Adrenal gland (tissue), 19 donors: ENCODE measurements around the gene ADCY5. TPM values are rescaled to one million over a fixed set of nuclear protein-coding genes. Genes with fewer than 3 reads are reported as not detected.

Experiments used
- DNase-seq, 7 donors: peaks; one replicate each; pipeline ENCODE4 v3.0.0-alpha.2; 2019 to 2020
- H3K27ac ChIP-seq, 5 donors: fragments of 200-600 bp; sonication (generic) in 4 of 5; 1 replicate in 3 of 5; 2 replicates in 2 of 5; pipeline versions ENCODE4 v1.5.1 to v1.8.0; 2016 to 2020; ENCODE audit warnings: mild to moderate bottlenecking in 1 of 5
- H3K27me3 ChIP-seq: fragments of 200-600 bp; 2 replicates; pipeline ENCODE4 v1.8.0; 2021
- H3K36me3 ChIP-seq, 2 donors: fragments of 200-600 bp; replicated peaks in 1 of 2; 1 replicate in 1 of 2; 2 replicates in 1 of 2; pipeline versions ENCODE4 v1.5.1 to v1.8.0; 2018 to 2022
- H3K4me1 ChIP-seq, 2 donors: fragments of 200-600 bp; replicated peaks in 1 of 2; 1 replicate in 1 of 2; 2 replicates in 1 of 2; pipeline versions ENCODE4 v1.5.1 to v1.8.0; 2018 to 2021
- H3K4me3 ChIP-seq, 4 donors: fragments of 200-600 bp; sonication (generic) in 3 of 4; one replicate each; pipeline ENCODE4 v1.5.1; 2016 to 2018
- H3K9me3 ChIP-seq, 3 donors: fragments of 200-600 bp; sonication (generic) in 1 of 3; replicated peaks in 1 of 3; 1 replicate in 2 of 3; 2 replicates in 1 of 3; pipeline versions ENCODE4 v1.5.1 to v1.8.0; 2016 to 2021
- POLR2A ChIP-seq, 2 donors: fragments of 450-650 bp; IDR thresholded peaks; one replicate each; pipeline ENCODE4 v1.6.1; 2017; ENCODE audit warnings: antibody characterized with exemption in 2 of 2, mild to moderate bottlenecking in 2 of 2, moderate library complexity in 1 of 2
- WGBS, 4 donors: extraction: QIAGEN DNeasy Blood & Tissue Kit in 2 of 4; methylation state at CpG; one replicate each; pipeline versions ENCODE4 v1.1.5 to v1.1.7; 2013 to 2017; 5-methylcytosine and 5-hydroxymethylcytosine counted together
- intact Hi-C, 2 donors: fragments of 100-400 bp; cut with DNase I; formaldehyde crosslinking; loops; one replicate each; pipeline versions ENCODE4 v1.14.1 to v1.15.0; 2022 to 2023
- long read RNA-seq, 10 donors: library from polyadenylated mRNA in 3 of 10; unstranded in 2 of 10; stranded (forward) in 1 of 10; transcript quantifications; one replicate each; pipeline ENCODE4 v2.0.0 and lab custom pipeline, GENCODE V29; 2021 to 2026
- polyA plus RNA-seq, 3 donors: library from polyadenylated mRNA; stranded (reverse); fragments of 200-250 nt in 2 of 3; fragments of 350-450 nt in 1 of 3; fragmentation: Illumina TruSeq in 1 of 3; extraction: RNeasy Lipid Tissue Mini Kit (QIAGEN cat#74804) in 1 of 3; gene quantifications; one replicate each; pipeline ENCODE4 v1.2.3, GENCODE V29; 2013 to 2014
- total RNA-seq, 9 donors: library from RNA; depleted of rRNA in 4 of 9; stranded (reverse); fragments of >200 nt in 4 of 9; fragments of 120-200 nt in 1 of 9; fragmentation: NEBNext Ultra II Directional in 1 of 9; extraction: Animal tissue kit (Norgen Biotek cat#: 25700) in 1 of 9; gene quantifications; one replicate each; pipeline versions ENCODE4 v1.1.0 to v1.2.4, GENCODE V29; 2013 to 2023
- TF ChIP-seq, protein P1 (sequence below), 6 experiments: fragments of 450-650 bp in 4 of 6; fragments of 200-600 bp in 2 of 6; sonication (generic) in 1 of 6; IDR thresholded peaks; 1 replicate in 5 of 6; 2 replicates in 1 of 6; pipeline versions ENCODE4 v1.5.1 to v1.8.0; 2016 to 2021; ENCODE audit warnings: antibody characterized with exemption in 6 of 6, mild to moderate bottlenecking in 2 of 6, moderate library complexity in 1 of 6
- donor health status: healthy with polysubstance abuse.
- donor health status: Bipolar disorder and iron deficiency.
- donor health status: DM: yes; HTN: yes; CAD: no.
- donor health status: DM: no; HTN: no; CAD: no.
- donor health status: DM: no; HTN: no; CAD: no.
- donor health status: DM: yes; HTN: yes; CAD: no.

ADCY5 gene
- total RNA-seq (10 to 100 TPM in 1 of 9 donors, 1 to 10 TPM in 8; 1.2 to 12.4 (median 4.7) TPM), polyA plus RNA-seq (1 to 10 TPM; 1.6 to 5.4 (median 4.1) TPM)
- long read RNA-seq, donor 1, result 0 reads
- long read RNA-seq, donor 2, result 0 reads
- long read RNA-seq, donor 3, result 0 reads
- long read RNA-seq, donor 4, result 0 reads
- long read RNA-seq, donor 5, full-length matches to known transcripts, result 4 of 11 reads
- long read RNA-seq, donor 5, partial matches to known transcripts, result 3 of 11 reads
- long read RNA-seq, donor 5, other reads (novel, unspliced or antisense), result 4 of 11 reads
- long read RNA-seq, donor 6, result 0 reads
- long read RNA-seq, donor 7, result 0 reads
- long read RNA-seq, donor 8, result 0 reads
- long read RNA-seq, donor 9, result 0 reads
- long read RNA-seq, donor 10, result 0 reads

DNA sequence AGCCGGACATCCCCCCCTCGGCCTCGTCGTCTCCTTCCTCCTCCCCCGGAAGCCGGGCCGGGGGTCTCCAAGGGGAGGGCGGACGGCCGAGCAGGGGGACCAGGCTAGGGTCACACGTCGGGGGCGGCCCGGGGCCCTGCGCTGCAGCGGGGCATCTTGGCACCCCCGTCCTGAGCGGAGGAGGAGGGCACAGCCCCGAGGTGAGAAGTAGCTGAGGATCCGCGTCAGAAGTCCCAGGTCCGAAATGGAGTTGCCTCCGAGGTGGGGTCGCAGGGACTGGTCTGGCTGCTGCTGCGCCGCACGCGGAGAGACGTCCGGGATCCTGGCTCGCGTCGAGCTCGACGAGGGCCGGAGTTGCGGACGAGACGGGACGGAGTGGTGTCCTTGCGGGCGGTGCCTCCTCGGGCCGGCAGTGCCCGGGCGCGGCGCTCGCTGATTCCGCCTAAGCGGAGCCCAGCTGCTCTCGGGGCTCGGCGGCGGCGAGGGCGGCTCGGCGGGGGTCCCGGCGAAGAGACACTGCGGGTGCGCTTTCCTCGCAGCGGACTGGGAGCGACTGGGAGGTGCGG lies at the start of gene ADCY5:
Gene ADCY5 (minus strand): TSS at position 555 of the 566 bp plus-strand sequence. CDS start 545 bp downstream, at position 10.
- peaks cover 7% of the 10 kb centered on the region for H3K27me3 ChIP-seq
- no peaks in the 10 kb centered on the region for H3K36me3 ChIP-seq
- H3K9me3 ChIP-seq, result no peaks in the 10 kb centered on the region
- TF ChIP-seq POLR2A (IDR thresholded peaks at IDR 0.05), result no peak
- TF ChIP-seq, protein P1, sequence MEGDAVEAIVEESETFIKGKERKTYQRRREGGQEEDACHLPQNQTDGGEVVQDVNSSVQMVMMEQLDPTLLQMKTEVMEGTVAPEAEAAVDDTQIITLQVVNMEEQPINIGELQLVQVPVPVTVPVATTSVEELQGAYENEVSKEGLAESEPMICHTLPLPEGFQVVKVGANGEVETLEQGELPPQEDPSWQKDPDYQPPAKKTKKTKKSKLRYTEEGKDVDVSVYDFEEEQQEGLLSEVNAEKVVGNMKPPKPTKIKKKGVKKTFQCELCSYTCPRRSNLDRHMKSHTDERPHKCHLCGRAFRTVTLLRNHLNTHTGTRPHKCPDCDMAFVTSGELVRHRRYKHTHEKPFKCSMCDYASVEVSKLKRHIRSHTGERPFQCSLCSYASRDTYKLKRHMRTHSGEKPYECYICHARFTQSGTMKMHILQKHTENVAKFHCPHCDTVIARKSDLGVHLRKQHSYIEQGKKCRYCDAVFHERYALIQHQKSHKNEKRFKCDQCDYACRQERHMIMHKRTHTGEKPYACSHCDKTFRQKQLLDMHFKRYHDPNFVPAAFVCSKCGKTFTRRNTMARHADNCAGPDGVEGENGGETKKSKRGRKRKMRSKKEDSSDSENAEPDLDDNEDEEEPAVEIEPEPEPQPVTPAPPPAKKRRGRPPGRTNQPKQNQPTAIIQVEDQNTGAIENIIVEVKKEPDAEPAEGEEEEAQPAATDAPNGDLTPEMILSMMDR (IDR thresholded peaks at IDR 0.05), result no peak
- intact Hi-C loops, result loop anchor here in 1 of 2 donors (5.0 kb wide), 1 partner anchor 121 kb away; no protein-coding TSS in a partner anchor
- H3K27ac ChIP-seq, result peak within 1 kb of the TSS in 3 of 5 donors; percentile 47 to 77 (median 64)
- 1% methylated on average over 61 to 67 of the region's 67 CpGs; no CpG with 5 or more reads in 2 of the 4 donors for WGBS, 4 donors
- peak within 1 kb of the TSS in 2 of 4 donors; percentile 49 to 81 for H3K4me3 ChIP-seq
- DNase-seq, result peak in 6 of 7 donors; percentile 20 to 33 (median 28)
- H3K4me1 ChIP-seq, result peaks cover 0 to 9% of the 10 kb centered on the region in 2 donors

DNA sequence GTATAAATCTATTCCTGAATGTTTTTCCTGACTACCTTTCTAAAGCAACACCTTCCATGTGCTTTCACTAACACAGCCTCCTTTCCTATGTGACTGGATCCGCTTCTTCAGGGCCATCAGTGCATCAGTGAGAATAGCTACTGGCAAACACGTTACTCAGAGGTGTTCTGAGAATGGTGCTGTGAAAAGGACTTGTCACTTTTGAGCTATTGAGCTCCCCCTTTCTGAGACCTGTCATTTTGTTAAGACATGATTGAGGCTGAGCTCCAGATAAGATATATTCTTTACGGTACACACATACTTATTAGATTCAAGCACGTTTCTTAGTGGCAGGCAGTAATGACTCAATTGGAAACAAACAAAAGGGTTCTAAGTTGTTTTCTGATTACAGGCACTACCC lies 45.0 kb upstream of the ADCY5 start:
- DNase-seq, result no peak
- WGBS, 4 donors, result 90 to 93% (median 91%) methylated on average over 4 of the region's 4 CpGs
- H3K27ac ChIP-seq, result no peak overlapping the region
- no peak for TF ChIP-seq POLR2A (IDR thresholded peaks at IDR 0.05)
- TF ChIP-seq, protein P1 (IDR thresholded peaks at IDR 0.05), result no peak
- no peaks in the 10 kb centered on the region for H3K9me3 ChIP-seq
- no peaks in the 10 kb centered on the region for H3K27me3 ChIP-seq
- H3K4me3 ChIP-seq, result no peak overlapping the region
- peaks cover 0 to 15% of the 10 kb centered on the region in 2 donors for H3K36me3 ChIP-seq
- intact Hi-C loops, result no loop called here
- no peaks in the 10 kb centered on the region for H3K4me1 ChIP-seq

DNA sequence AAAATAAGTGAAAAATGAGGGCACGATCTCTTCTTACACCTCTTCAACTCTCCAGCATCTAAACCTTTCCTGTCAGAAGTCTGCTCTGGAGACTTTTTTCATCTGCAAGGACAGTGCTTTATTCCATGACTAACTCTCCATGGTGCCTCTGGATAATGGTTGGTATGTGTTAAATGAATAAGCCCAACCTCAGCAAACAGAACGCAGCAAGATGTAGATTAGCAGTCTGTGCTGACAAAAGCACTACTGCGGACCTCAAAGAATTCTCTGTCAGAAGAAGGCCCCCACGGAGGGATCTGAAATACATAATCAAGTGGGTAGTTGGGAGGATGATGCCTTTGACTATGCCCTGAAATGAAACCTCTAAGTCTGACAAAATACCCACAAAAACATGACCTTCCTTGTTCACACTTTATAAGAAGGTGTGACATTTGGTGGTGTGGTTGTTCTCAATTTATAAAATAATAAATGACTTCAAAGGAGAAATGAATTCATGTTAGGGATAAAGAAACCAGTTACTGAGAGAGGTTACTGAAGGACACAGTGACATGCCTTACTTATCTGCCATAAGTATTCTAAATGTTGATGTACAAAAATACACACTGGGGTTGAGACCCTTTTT lies 43.2 kb upstream of the ADCY5 start:
- DNase-seq, result no peak
- TF ChIP-seq POLR2A (IDR thresholded peaks at IDR 0.05), result no peak
- TF ChIP-seq, protein P1 (IDR thresholded peaks at IDR 0.05), result no peak
- Histone ChIP-seq H3K4me1 (no peaks in the 10 kb centered on the region), H3K36me3 (peaks cover 0 to 10% of the 10 kb centered on the region in 2 donors), H3K27me3 (no peaks in the 10 kb centered on the region), H3K27ac (no peak overlapping the region), H3K9me3 (no peaks in the 10 kb centered on the region), H3K4me3 (no peak overlapping the region)
- intact Hi-C loops, result no loop called here
- 80 to 91% (median 89%) methylated on average over 4 of the region's 4 CpGs for WGBS, 4 donors

DNA sequence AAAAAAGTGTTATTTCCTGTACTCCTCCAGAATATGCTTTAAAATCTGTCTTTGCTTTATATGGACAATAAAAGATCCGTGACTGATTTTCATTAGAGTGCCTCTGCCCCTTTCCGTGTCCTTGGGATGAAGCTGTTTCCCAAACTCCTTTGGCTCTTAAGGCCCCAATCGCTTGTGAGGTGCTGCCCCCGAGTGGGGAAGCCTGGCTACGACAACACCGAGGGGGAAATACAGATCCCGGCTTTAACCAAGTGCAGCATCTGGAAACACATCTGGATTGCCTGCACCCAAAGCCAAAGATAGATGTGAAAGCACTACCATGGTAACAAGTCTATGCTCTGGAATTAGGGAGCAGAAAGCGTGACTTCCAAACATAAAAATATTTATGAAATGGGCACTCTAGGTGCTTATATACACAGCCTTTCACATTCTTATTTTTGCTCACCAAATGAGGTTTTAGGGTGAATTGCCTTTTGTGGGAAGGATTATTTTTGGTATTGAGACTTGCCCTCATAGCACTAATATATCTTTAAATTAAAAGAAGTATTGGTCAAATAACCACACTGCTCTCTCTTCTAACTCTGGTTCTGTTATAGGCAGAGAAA lies 40.6 kb upstream of the ADCY5 start:
- Histone ChIP-seq H3K9me3 (no peaks in the 10 kb centered on the region), H3K27me3 (no peaks in the 10 kb centered on the region), H3K27ac (no peak overlapping the region), H3K36me3 (peaks cover 0 to 9% of the 10 kb centered on the region in 2 donors), H3K4me1 (no peaks in the 10 kb centered on the region), H3K4me3 (no peak overlapping the region)
- peak; percentile 66 to 88 (median 71) for DNase-seq
- intact Hi-C loops, result loop anchor here (2.0 kb wide), 2 partner anchors 161 to 163 kb away; no protein-coding TSS in a partner anchor
- WGBS, 4 donors, result 7 to 8% (median 7%) methylated on average over 6 to 8 of the region's 8 CpGs
- TF ChIP-seq, protein P1 (IDR thresholded peaks at IDR 0.05), result peak; percentile 76 to 92 (median 88)
- no peak for TF ChIP-seq POLR2A (IDR thresholded peaks at IDR 0.05)
